SW 1271 (cell line): ENCODE measurements around the gene ESPL1.

Experiments
- DNase-seq, 2 experiments: peaks; one replicate each; lab custom pipeline; 2025; lab: John Stamatoyannopoulos, UW

The ESPL1 gene

GRCh38 chr12:53267999-53268629, at the start of gene ESPL1:
ESPL1 (plus strand) TSS chr12:53268299; CDS start chr12:53268767, 468 bp downstream.
- peak in 1 of 2 experiments; percentile 66 for DNase-seq

- no peak for DNase-seq
These were observed 49.4 kb upstream of the ESPL1 start for GRCh38 chr12:53218551-53219291.

GRCh38 chr12:53219292-53219955, 48.7 kb upstream of the ESPL1 start:
- DNase-seq, result no peak

- DNase-seq, result peak in 1 of 2 experiments; percentile 64
These were observed 48.0 kb upstream of the ESPL1 start for GRCh38 chr12:53219956-53220693.

- peak; percentile 81 to 93 for DNase-seq
These were observed 47.4 kb upstream of the ESPL1 start for GRCh38 chr12:53220694-53221202.

- DNase-seq, result peak in 1 of 2 experiments; percentile 71
These were observed 46.7 kb upstream of the ESPL1 start for GRCh38 chr12:53221203-53222080.

GRCh38 chr12:53222170-53222721, 45.9 kb upstream of the ESPL1 start:
- no peak for DNase-seq

- no peak for DNase-seq
These were observed 45.3 kb upstream of the ESPL1 start for GRCh38 chr12:53222806-53223261.

GRCh38 chr12:53223389-53224060, 44.6 kb upstream of the ESPL1 start:
- DNase-seq, result no peak

GRCh38 chr12:53224061-53224896, 43.8 kb upstream of the ESPL1 start:
- no peak for DNase-seq

GRCh38 chr12:53224897-53225634, 43.0 kb upstream of the ESPL1 start:
- no peak for DNase-seq

GRCh38 chr12:53225635-53226424, 42.3 kb upstream of the ESPL1 start:
- DNase-seq, result no peak

GRCh38 chr12:53226815-53227214, 41.3 kb upstream of the ESPL1 start:
- no peak for DNase-seq

GRCh38 chr12:53227341-53227740, 40.8 kb upstream of the ESPL1 start:
- no peak for DNase-seq

- DNase-seq, result no peak
These were observed 40.3 kb upstream of the ESPL1 start for GRCh38 chr12:53227836-53228235.

GRCh38 chr12:53229454-53229853, 38.6 kb upstream of the ESPL1 start:
- DNase-seq, result no peak

GRCh38 chr12:53230108-53230845, 37.8 kb upstream of the ESPL1 start:
- no peak for DNase-seq
